Measurements from ENCODE around the gene SNURF. TPM values are rescaled to one million over a fixed set of nuclear protein-coding genes. Genes with fewer than 3 reads are reported as not detected.
"Not testable (repeated sequence)": the region's sequence is repeated elsewhere in the genome, so short reads cannot be mapped to it uniquely, and the experiment has no call there.

SNURF gene
- total RNA-seq, 2 donors from 2014 or later, result 4.9 to 10.4 TPM

GRCh38 chr15:24948495-24948894 is 6.3 kb upstream of the SNURF start:
- Mint-ChIP-seq H3K4me1 (no peaks in the 10 kb centered on the region), H3K4me3 (no peak overlapping the region), H3K36me3 (ENCODE audit: low read depth) (no peaks in the 10 kb centered on the region), H3K27me3 (no peaks in the 10 kb centered on the region), H3K27ac (no peak overlapping the region), H3K9me3 (no peaks in the 10 kb centered on the region)
- ATAC-seq (replicated peaks), result no peak

GRCh38 chr15:24955531-24955921 is 739 bp downstream of the SNURF start:
- Mint-ChIP-seq H3K27me3 (no peaks in the 10 kb centered on the region), H3K36me3 (ENCODE audit: low read depth) (peaks cover 20% of the 10 kb centered on the region), H3K27ac (peak overlapping the region; percentile 86), H3K4me3 (peak overlapping the region; percentile 89), H3K4me1 (no peaks in the 10 kb centered on the region), H3K9me3 (no peaks in the 10 kb centered on the region)
- no peak for ATAC-seq (replicated peaks)

- peak; percentile 79 for ATAC-seq (replicated peaks)
- H3K9me3 Mint-ChIP-seq, result no peaks in the 10 kb centered on the region
- H3K36me3 Mint-ChIP-seq (ENCODE audit: low read depth), result peaks cover 28% of the 10 kb centered on the region
- H3K27ac Mint-ChIP-seq, result peak overlapping the region; percentile 86
- H3K4me1 Mint-ChIP-seq, result no peaks in the 10 kb centered on the region
- H3K4me3 Mint-ChIP-seq, result peak overlapping the region; percentile 89
- H3K27me3 Mint-ChIP-seq, result no peaks in the 10 kb centered on the region
Measured at GRCh38 chr15:24956111-24956838, 1.5 kb downstream of the SNURF start.

GRCh38 chr15:24957691-24958090 is 2.9 kb downstream of the SNURF start:
- Mint-ChIP-seq H3K9me3 (no peaks in the 10 kb centered on the region), H3K27me3 (no peaks in the 10 kb centered on the region), H3K4me3 (peak overlapping the region; percentile 89), H3K4me1 (no peaks in the 10 kb centered on the region), H3K27ac (no peak overlapping the region), H3K36me3 (ENCODE audit: low read depth) (peaks cover 36% of the 10 kb centered on the region)
- no peak for ATAC-seq (replicated peaks)

GRCh38 chr15:24961967-24962366 is 7.2 kb downstream of the SNURF start:
- no peak for ATAC-seq (replicated peaks)
- no peaks in the 10 kb centered on the region for H3K4me1 Mint-ChIP-seq
- H3K4me3 Mint-ChIP-seq, result no peak overlapping the region
- peaks cover 79% of the 10 kb centered on the region for H3K36me3 Mint-ChIP-seq (ENCODE audit: low read depth)
- H3K27me3 Mint-ChIP-seq, result no peaks in the 10 kb centered on the region
- peaks cover 8% of the 10 kb centered on the region for H3K9me3 Mint-ChIP-seq
- H3K27ac Mint-ChIP-seq, result no peak overlapping the region

GRCh38 chr15:24962880-24963279 is 8.1 kb downstream of the SNURF start:
- no peak overlapping the region for H3K27ac Mint-ChIP-seq
- H3K9me3 Mint-ChIP-seq, result peaks cover 8% of the 10 kb centered on the region
- no peaks in the 10 kb centered on the region for H3K4me1 Mint-ChIP-seq
- ATAC-seq (replicated peaks), result no peak
- no peak overlapping the region for H3K4me3 Mint-ChIP-seq
- no peaks in the 10 kb centered on the region for H3K27me3 Mint-ChIP-seq
- peaks cover 88% of the 10 kb centered on the region for H3K36me3 Mint-ChIP-seq (ENCODE audit: low read depth)

GRCh38 chr15:24966364-24967103 is 11.7 kb downstream of the SNURF start:
- Mint-ChIP-seq H3K27me3 (no peaks in the 10 kb centered on the region), H3K9me3 (peaks cover 12% of the 10 kb centered on the region), H3K36me3 (ENCODE audit: low read depth) (peaks cover 92% of the 10 kb centered on the region), H3K27ac (no peak overlapping the region), H3K4me1 (no peaks in the 10 kb centered on the region), H3K4me3 (no peak overlapping the region)
- ATAC-seq (replicated peaks), result peak; percentile 68

- H3K4me3 Mint-ChIP-seq, result no peak overlapping the region
- no peaks in the 10 kb centered on the region for H3K27me3 Mint-ChIP-seq
Measured at GRCh38 chr15:24971052-24971451, 16.3 kb downstream of the SNURF start.

GRCh38 chr15:24971772-24972171 is 17.0 kb downstream of the SNURF start:
- no peak overlapping the region for H3K4me3 Mint-ChIP-seq
- no peaks in the 10 kb centered on the region for H3K27me3 Mint-ChIP-seq
- ATAC-seq (replicated peaks), result no peak
- H3K9me3 Mint-ChIP-seq, result peaks cover 25% of the 10 kb centered on the region
- peaks cover 95% of the 10 kb centered on the region for H3K36me3 Mint-ChIP-seq (ENCODE audit: low read depth)
- H3K4me1 Mint-ChIP-seq, result no peaks in the 10 kb centered on the region
- H3K27ac Mint-ChIP-seq, result no peak overlapping the region

More at GRCh38 chr15:24971052-24971451, 16.3 kb downstream of the SNURF start:
- ATAC-seq (replicated peaks), result no peak
- Mint-ChIP-seq H3K4me1 (no peaks in the 10 kb centered on the region), H3K36me3 (ENCODE audit: low read depth) (peaks cover 95% of the 10 kb centered on the region), H3K27ac (no peak overlapping the region), H3K9me3 (peaks cover 20% of the 10 kb centered on the region)

- H3K4me1 Mint-ChIP-seq; H3K27ac Mint-ChIP-seq; H3K27me3 Mint-ChIP-seq; ATAC-seq (replicated peaks); H3K4me3 Mint-ChIP-seq: not testable (repeated sequence)
- H3K9me3 Mint-ChIP-seq, result peaks cover 28% of the 10 kb centered on the region
- H3K36me3 Mint-ChIP-seq (ENCODE audit: low read depth), result peaks cover 95% of the 10 kb centered on the region
Measured at GRCh38 chr15:24972707-24973106, 17.9 kb downstream of the SNURF start.

GRCh38 chr15:24976932-24977331 is 22.1 kb downstream of the SNURF start:
- peaks cover 29% of the 10 kb centered on the region for H3K9me3 Mint-ChIP-seq
- no peaks in the 10 kb centered on the region for H3K4me1 Mint-ChIP-seq
- ATAC-seq (replicated peaks), result no peak
- H3K36me3 Mint-ChIP-seq (ENCODE audit: low read depth), result peaks cover 98% of the 10 kb centered on the region
- no peak overlapping the region for H3K27ac Mint-ChIP-seq
- no peaks in the 10 kb centered on the region for H3K27me3 Mint-ChIP-seq
- H3K4me3 Mint-ChIP-seq, result no peak overlapping the region

- Mint-ChIP-seq H3K9me3 (peaks cover 29% of the 10 kb centered on the region), H3K27me3 (no peaks in the 10 kb centered on the region), H3K36me3 (ENCODE audit: low read depth) (peaks cover 98% of the 10 kb centered on the region), H3K4me3 (no peak overlapping the region), H3K27ac (no peak overlapping the region), H3K4me1 (no peaks in the 10 kb centered on the region)
- no peak for ATAC-seq (replicated peaks)
Measured at GRCh38 chr15:24977686-24978085, 22.9 kb downstream of the SNURF start.

- Mint-ChIP-seq H3K4me3 (no peak overlapping the region), H3K36me3 (ENCODE audit: low read depth) (peaks cover 99% of the 10 kb centered on the region), H3K27me3 (no peaks in the 10 kb centered on the region), H3K4me1 (no peaks in the 10 kb centered on the region), H3K9me3 (peaks cover 16% of the 10 kb centered on the region), H3K27ac (no peak overlapping the region)
- no peak for ATAC-seq (replicated peaks)
Measured at GRCh38 chr15:24985224-24985623, 30.4 kb downstream of the SNURF start.

GRCh38 chr15:24986653-24987052 is 31.9 kb downstream of the SNURF start:
- Mint-ChIP-seq H3K9me3 (peaks cover 13% of the 10 kb centered on the region), H3K4me3 (no peak overlapping the region), H3K36me3 (ENCODE audit: low read depth) (peaks cover 92% of the 10 kb centered on the region), H3K4me1 (no peaks in the 10 kb centered on the region), H3K27me3 (no peaks in the 10 kb centered on the region), H3K27ac (no peak overlapping the region)
- ATAC-seq (replicated peaks), result no peak
